ENCODE results near the gene HPS3.
A peak's percentile ranks its signal among the peaks of the same experiment; 100 is the strongest.

HPS3 gene

DNA sequence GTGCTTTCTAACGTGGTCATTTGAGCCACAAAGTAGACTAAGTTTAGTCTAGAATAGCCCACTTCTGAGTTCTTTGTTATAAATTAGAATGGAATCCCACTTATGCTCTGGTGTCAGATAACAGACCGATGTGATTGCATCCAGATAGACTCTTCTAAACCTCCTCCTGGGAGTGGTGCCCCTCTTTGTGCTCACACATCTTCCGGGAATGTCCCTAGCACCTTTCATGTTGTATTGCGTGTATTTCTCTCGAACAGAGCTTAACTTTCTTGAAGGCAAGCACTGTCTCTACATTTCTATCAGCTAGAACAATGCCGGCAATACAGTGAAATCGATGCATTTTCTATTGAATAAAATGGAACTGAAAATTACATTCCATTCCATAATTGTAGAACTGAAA, 69.2 kb downstream of the HPS3 start:
- TF ChIP-seq, protein P1, sequence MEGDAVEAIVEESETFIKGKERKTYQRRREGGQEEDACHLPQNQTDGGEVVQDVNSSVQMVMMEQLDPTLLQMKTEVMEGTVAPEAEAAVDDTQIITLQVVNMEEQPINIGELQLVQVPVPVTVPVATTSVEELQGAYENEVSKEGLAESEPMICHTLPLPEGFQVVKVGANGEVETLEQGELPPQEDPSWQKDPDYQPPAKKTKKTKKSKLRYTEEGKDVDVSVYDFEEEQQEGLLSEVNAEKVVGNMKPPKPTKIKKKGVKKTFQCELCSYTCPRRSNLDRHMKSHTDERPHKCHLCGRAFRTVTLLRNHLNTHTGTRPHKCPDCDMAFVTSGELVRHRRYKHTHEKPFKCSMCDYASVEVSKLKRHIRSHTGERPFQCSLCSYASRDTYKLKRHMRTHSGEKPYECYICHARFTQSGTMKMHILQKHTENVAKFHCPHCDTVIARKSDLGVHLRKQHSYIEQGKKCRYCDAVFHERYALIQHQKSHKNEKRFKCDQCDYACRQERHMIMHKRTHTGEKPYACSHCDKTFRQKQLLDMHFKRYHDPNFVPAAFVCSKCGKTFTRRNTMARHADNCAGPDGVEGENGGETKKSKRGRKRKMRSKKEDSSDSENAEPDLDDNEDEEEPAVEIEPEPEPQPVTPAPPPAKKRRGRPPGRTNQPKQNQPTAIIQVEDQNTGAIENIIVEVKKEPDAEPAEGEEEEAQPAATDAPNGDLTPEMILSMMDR (conservative IDR thresholded peaks at IDR 0.05; ENCODE audit: low read length), result no peak
- no peak overlapping the region for H3K4me3 ChIP-seq (ENCODE audit: low read length)
- DNase-seq (ENCODE audit: low read depth), result peak; percentile 13

DNA sequence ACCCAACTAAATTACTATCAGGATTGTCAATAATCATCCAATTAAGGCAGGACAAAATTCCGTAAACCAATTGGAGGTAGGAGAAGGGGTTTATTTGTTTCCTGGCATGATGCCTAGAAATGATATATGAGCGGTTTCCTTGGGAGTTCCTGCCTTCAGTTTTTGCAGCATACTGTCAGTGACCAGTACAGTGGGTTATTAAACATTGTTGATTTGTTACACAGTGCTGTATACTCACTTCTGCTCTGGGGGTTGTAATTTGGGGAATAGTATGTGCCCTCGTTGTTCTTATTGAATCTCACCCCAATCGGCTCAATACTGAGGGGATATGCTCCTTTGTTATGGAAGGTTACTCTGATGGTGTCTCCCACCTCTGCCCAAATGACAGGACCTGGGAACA, 70.0 kb downstream of the HPS3 start:
- no peak for DNase-seq (ENCODE audit: low read depth)
- no peak overlapping the region for H3K4me3 ChIP-seq (ENCODE audit: low read length)
- TF ChIP-seq, protein P1 (conservative IDR thresholded peaks at IDR 0.05; ENCODE audit: low read length), result no peak

DNA sequence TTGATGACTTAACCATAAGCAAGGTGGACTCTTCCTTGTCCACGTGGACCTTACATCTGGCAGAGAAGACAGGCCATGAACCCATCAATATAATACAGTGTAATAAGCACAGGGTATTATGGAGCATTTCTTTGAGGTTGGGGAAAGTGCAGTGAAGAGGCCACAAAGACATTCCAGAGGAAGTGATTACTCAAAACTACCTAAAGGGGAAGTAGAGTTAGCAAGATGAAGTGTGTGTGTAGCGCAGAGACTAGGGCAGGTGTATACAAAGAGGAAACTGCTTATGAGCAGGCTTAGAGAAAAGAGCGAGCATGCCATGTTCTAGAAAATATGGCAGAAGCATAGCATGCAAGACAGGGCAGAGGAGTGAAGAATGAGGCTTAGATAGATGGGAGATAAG, 74.3 kb downstream of the HPS3 start:
- no peak overlapping the region for H3K4me3 ChIP-seq (ENCODE audit: low read length)
- TF ChIP-seq, protein P1 (conservative IDR thresholded peaks at IDR 0.05; ENCODE audit: low read length), result no peak
- no peak for DNase-seq (ENCODE audit: low read depth)

DNA sequence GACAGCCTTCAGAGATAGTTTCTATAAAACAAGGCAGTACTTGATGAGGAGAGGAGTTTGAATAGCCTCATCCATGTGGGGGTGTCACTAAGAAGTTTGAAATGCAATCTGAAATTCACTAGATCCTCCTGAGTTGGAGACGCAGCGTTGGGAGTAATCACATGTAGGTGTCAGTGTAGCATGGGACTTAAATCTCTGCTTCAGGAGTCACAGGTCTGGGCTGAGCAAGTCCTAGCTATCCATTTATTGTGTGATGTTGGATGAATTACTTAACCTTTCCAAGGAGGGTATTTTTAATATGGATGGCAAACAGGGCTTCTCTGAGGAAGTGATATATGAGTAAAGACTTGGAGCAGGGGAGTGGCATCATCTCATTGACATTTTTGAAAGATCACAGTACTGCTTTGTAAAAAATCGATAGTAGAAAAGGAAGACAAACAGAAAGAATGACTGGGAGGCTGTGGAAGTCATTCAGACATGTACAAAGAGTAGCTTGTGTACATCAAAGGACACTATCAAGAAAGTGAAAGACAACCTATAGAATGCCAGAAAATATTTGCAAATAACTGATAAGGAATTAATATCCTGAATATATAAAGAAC, 75.1 kb downstream of the HPS3 start:
- no peak overlapping the region for H3K4me3 ChIP-seq (ENCODE audit: low read length)
- TF ChIP-seq, protein P1 (conservative IDR thresholded peaks at IDR 0.05; ENCODE audit: low read length), result no peak
- DNase-seq (ENCODE audit: low read depth), result no peak

- DNase-seq (ENCODE audit: low read depth), result peak; percentile 6
- no peak overlapping the region for H3K4me3 ChIP-seq (ENCODE audit: low read length)
- TF ChIP-seq, protein P1 (conservative IDR thresholded peaks at IDR 0.05; ENCODE audit: low read length), result no peak
These were observed 78.0 kb downstream of the HPS3 start for GRCh38 chr3:149207475-149207874.

DNA sequence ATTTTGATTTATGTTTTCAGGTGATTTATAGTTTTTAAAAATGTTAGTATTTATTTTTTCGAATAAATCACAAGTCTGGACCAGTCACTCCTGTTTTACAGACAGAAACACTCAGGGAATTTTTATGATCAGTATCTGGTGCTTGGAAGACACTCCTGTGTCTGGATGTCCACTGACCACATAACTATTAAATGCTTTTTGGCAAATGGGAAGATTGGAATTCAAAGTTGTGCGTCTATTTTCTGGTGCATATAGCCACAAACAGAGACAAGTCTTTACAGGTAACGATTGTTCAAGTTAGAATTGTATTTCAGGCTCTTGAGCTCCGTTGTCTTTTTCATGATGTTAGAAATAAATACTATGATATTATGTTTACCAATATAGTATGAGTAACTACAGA, 80.0 kb downstream of the HPS3 start:
- no peak for DNase-seq (ENCODE audit: low read depth)
- TF ChIP-seq, protein P1 (conservative IDR thresholded peaks at IDR 0.05; ENCODE audit: low read length), result no peak
- no peak overlapping the region for H3K4me3 ChIP-seq (ENCODE audit: low read length)

DNA sequence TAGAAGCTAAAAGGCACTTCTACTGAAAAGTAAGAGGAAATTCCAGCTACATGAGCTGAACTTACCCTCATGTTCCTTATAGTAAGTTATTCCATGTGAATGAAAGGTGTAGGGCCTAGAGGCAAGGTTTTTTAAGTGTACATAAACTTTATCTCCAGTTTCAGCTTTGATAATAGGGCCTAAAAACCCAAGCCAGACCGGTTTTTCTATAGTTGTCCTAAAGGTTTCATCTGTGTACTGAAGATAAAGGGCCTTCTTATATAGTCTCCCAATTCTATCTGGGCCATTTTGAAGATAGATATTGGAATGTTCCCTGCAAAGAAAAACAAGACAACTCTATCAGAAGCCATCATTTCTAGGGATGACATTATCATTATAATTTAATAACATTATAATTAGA, 82.9 kb downstream of the HPS3 start:
- TF ChIP-seq, protein P1 (conservative IDR thresholded peaks at IDR 0.05; ENCODE audit: low read length), result no peak
- no peak for DNase-seq (ENCODE audit: low read depth)
- no peak overlapping the region for H3K4me3 ChIP-seq (ENCODE audit: low read length)

All from AG10803 (cell line).